Thyroid gland (tissue), 4 donors: ENCODE measurements around the gene TBC1D22A.

Experiments used
- POLR2A ChIP-seq, 2 donors: fragments of 450-650 bp; IDR thresholded peaks; one replicate each; pipeline ENCODE4 v1.6.1; 2017; ENCODE audit warnings: antibody characterized with exemption in 2 of 2, mild to moderate bottlenecking in 2 of 2, moderate library complexity in 1 of 2
- TF ChIP-seq, protein P1 (sequence below), 6 experiments: fragments of 200-600 bp in 3 of 6; fragments of 450-650 bp in 3 of 6; sonication (generic) in 3 of 6; IDR thresholded peaks; one replicate each; pipeline ENCODE4 v1.5.1; 2016 to 2019; ENCODE audit warnings: antibody characterized with exemption in 6 of 6, mild to moderate bottlenecking in 2 of 6, inconsistent platforms in 1 of 6, moderate library complexity in 1 of 6

DNA sequence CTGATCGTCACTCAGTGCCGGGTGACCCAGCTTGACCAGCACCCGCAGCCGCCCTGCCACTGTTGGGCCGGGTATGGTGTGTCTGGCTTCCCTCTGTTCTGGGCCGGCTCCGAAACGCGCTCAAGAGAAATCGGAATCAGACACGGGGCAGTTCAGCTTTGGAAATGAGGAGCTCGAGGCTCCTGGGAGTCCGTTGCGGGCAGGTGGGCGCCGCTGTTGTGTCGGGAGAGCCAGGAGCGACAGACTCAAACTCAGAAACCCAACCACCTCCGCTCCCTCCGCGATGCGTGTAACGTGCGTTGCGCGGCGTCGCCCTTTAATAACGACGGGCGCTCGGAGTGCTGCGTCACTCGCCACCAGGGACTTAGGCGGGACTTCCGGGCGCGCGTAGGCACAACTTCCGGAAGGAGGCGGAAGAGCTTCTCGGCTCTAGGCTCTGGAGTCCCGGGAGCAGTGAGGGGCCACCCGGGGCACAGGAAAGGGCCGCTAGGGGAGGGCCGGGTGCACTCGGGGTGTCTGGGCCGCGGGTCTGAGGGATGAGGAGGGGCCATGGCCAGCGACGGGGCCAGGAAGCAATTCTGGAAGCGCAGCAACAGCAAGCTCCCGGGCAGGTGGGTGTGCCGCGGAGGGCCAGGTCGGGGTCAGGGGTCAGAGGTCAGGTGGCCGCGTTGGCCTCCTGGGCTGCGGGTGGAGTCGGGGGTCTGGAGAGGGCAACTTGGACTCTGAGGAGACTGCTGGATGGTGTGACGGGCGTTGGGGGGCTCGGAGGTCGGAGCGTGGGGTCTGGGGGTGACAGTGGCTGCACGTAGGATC, at the start of gene TBC1D22A:
- TF ChIP-seq, protein P1, sequence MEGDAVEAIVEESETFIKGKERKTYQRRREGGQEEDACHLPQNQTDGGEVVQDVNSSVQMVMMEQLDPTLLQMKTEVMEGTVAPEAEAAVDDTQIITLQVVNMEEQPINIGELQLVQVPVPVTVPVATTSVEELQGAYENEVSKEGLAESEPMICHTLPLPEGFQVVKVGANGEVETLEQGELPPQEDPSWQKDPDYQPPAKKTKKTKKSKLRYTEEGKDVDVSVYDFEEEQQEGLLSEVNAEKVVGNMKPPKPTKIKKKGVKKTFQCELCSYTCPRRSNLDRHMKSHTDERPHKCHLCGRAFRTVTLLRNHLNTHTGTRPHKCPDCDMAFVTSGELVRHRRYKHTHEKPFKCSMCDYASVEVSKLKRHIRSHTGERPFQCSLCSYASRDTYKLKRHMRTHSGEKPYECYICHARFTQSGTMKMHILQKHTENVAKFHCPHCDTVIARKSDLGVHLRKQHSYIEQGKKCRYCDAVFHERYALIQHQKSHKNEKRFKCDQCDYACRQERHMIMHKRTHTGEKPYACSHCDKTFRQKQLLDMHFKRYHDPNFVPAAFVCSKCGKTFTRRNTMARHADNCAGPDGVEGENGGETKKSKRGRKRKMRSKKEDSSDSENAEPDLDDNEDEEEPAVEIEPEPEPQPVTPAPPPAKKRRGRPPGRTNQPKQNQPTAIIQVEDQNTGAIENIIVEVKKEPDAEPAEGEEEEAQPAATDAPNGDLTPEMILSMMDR (IDR thresholded peaks at IDR 0.05) = peak in 1 of 6 experiments; percentile 24
- peak; percentile 80 to 98 for TF ChIP-seq POLR2A (IDR thresholded peaks at IDR 0.05)
